Epithelial cell of prostate (primary cell): ENCODE measurements around the gene CEP131.

Experiments used
- DNase-seq: peaks from one replicate; pipeline ENCODE4 v3.0.0-alpha.2; 2011; ENCODE audit warnings: low read depth, low spot score
- H3K27ac ChIP-seq: fragments of 450-650 bp; 2 replicates; pipeline ENCODE4 v1.5.1; 2017; ENCODE audit warnings: mild to moderate bottlenecking

Gene CEP131

DNA sequence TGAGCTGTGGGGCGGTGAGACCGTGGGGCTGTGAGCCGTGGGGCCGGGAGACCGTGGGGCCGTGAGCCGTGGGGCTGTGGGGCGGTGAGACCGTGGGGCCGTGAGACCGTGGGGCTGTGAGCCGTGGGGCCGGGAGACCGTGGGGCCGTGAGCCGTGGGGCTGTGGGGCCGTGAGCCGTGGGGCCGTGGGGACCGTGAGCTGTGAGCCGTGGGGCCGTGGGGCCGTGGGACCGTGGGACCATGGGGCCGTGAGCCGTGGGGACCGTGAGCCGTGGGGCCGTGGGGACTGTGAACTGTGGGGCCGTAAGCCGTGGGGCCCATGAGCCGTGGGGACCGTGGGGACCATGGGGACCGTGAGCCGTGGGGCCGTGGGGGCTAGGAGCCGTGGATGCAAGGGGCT lies 82.1 kb downstream of the CEP131 start:
- no peak overlapping the region for H3K27ac ChIP-seq
- DNase-seq, result no peak

DNA sequence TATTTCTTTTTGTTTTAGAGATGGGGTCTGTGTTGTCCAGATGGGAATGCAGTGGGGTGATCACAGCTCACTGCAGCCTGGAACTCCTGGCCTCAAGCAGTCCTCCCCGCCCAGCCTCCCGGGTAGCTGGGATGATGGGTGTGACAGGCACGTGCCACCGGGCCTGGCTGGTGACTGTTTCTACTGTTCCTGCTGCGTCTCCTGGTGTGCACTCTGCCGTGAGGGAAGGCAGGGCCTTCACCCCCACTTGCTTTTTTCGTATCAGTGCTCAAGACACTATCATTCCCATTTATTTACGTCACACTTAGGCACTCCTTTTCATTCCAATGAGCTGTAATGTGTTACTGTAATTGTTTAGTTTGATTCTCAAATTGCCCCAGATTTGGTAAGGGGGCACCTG lies 82.7 kb downstream of the CEP131 start:
- DNase-seq, result no peak
- no peak overlapping the region for H3K27ac ChIP-seq
